GM12891 (cell line): ENCODE results near the gene SH2D6.

Experiments
- POLR2A ChIP-seq: IDR thresholded peaks from 2 replicates; pipeline ENCODE4 v1.6.1; 2011; ENCODE audit warnings: low read depth, low read length, control low read depth
- POLR2AphosphoS5 ChIP-seq: IDR thresholded peaks from 2 replicates; pipeline ENCODE4 v1.6.1; 2011; ENCODE audit warnings: low read depth, low read length, control low read depth
- POU2F2 ChIP-seq: IDR thresholded peaks from 2 replicates; pipeline ENCODE4 v1.6.1; 2011; ENCODE audit warnings: low read depth, mild to moderate bottlenecking, control low read depth, low read length, moderate library complexity
- TAF1 ChIP-seq: IDR thresholded peaks from 2 replicates; pipeline ENCODE4 v1.6.1; 2011; ENCODE audit warnings: low read depth, low read length, control low read depth

GRCh38 chr2:85420536-85421259 lies 2.2 kb downstream of the SH2D6 start:
- TF ChIP-seq POU2F2 = no peak
- TF ChIP-seq POLR2AphosphoS5 = no peak
- TF ChIP-seq POLR2A = no peak
- no peak for TF ChIP-seq TAF1
